ENCODE measurements around the gene ACTL8.

DNA sequence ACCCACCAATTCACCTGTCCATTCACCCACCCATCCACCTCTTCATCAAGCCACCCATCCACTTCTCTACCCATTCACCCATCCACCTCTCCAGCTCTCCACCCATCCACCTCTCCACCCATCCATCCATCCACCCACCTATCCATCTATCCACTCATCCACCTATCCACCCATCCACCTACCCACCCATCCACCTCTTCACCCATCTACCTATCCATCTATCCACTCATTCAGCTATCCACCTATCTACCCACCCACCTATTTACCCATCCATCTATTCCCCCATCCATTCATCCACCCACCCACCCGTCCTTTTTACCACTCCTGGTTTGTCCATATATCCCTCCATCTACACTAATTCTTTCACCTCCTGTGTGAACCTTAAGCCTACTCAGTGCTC lies 105.7 kb downstream of the ACTL8 start:
- TF ChIP-seq POLR2A (IDR thresholded peaks at IDR 0.05; ENCODE audit: extremely low read depth, insufficient read length) = no peak
- no peak for TF ChIP-seq CTCF (IDR thresholded peaks at IDR 0.05; ENCODE audit: low read depth, low read length)
- no peak for TF ChIP-seq MYC (IDR thresholded peaks at IDR 0.05; ENCODE audit: low read depth, low read length)
